Prostate gland (tissue), 2 donors: ENCODE measurements around the gene OPRM1. TPM values are rescaled to one million over a fixed set of nuclear protein-coding genes. Genes with fewer than 3 reads are reported as not detected.

ENCODE experiments used
- DNase-seq: peaks from one replicate; pipeline ENCODE4 v3.0.0-alpha.2; 2019; ENCODE audit warnings: low spot score
- H3K27ac ChIP-seq, 2 donors: fragments of 200-600 bp; sonication (generic); 2 replicates each; pipeline ENCODE4 v1.5.1; 2017 to 2019
- H3K27me3 ChIP-seq: fragments of 200-600 bp; sonication (generic); replicated peaks from 2 replicates; pipeline ENCODE4 v1.5.1; 2019; ENCODE audit not compliant: insufficient read depth
- H3K36me3 ChIP-seq, 2 donors: fragments of 200-600 bp; sonication (generic); 1 replicate in 1 of 2; 2 replicates in 1 of 2; pipeline versions ENCODE4 v1.5.1 to v1.8.1; 2017 to 2019
- H3K4me1 ChIP-seq: fragments of 200-600 bp; sonication (generic); replicated peaks from 2 replicates; pipeline ENCODE4 v1.5.1; 2019
- H3K4me3 ChIP-seq, 2 donors: fragments of 200-600 bp; sonication (generic); 2 replicates each; pipeline ENCODE4 v1.5.1; 2017 to 2019
- H3K9me3 ChIP-seq: fragments of 200-600 bp; sonication (generic); 2 replicates; pipeline ENCODE4 v1.5.1; 2017
- CTCF ChIP-seq, 4 experiments: fragments of 200-600 bp in 2 of 4; fragments of 450-650 bp in 2 of 4; sonication (generic) in 2 of 4; IDR thresholded peaks; 1 replicate in 3 of 4; 2 replicates in 1 of 4; pipeline ENCODE4 v1.5.1; 2016 to 2019; ENCODE audit warnings: antibody characterized with exemption in 4 of 4, mild to moderate bottlenecking in 2 of 4, moderate library complexity in 2 of 4
- POLR2A ChIP-seq: fragments of 450-650 bp; IDR thresholded peaks from one replicate; pipeline ENCODE4 v1.6.1; 2016; ENCODE audit warnings: antibody characterized with exemption, mild to moderate bottlenecking
- POLR2AphosphoS5 ChIP-seq: sonication (generic); formaldehyde crosslinking; IDR thresholded peaks from one replicate; pipeline ENCODE4 v1.6.1; 2017; ENCODE audit warnings: antibody characterized with exemption
- WGBS: methylation state at CpG from one replicate; pipeline ENCODE4 v1.1.5; 2018; 5-methylcytosine and 5-hydroxymethylcytosine counted together
- intact Hi-C: fragments of 100-400 bp; cut with DNase I; formaldehyde crosslinking; loops from one replicate; pipeline ENCODE4 v1.14.2; 2022
- total RNA-seq, 2 donors: library from RNA; depleted of rRNA; stranded (reverse); fragments of >200 nt; gene quantifications; one replicate each; pipeline ENCODE4 v1.1.0, GENCODE V29; 2016

The OPRM1 gene
- not detected for total RNA-seq

DNA sequence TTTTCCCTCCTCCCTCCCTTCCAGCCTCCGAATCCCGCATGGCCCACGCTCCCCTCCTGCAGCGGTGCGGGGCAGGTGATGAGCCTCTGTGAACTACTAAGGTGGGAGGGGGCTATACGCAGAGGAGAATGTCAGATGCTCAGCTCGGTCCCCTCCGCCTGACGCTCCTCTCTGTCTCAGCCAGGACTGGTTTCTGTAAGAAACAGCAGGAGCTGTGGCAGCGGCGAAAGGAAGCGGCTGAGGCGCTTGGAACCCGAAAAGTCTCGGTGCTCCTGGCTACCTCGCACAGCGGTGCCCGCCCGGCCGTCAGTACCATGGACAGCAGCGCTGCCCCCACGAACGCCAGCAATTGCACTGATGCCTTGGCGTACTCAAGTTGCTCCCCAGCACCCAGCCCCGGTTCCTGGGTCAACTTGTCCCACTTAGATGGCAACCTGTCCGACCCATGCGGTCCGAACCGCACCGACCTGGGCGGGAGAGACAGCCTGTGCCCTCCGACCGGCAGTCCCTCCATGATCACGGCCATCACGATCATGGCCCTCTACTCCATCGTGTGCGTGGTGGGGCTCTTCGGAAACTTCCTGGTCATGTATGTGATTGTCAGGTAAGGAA, at the start of gene OPRM1:
TSS of gene OPRM1 (plus strand) at position 10 of the 612 bp plus-strand sequence. CDS start at position 315, 305 bp downstream.
- TF ChIP-seq POLR2AphosphoS5 (no peak), POLR2A (no peak), CTCF (IDR thresholded peaks at IDR 0.05) (no peak)
- H3K4me1 ChIP-seq: no peaks in the 10 kb centered on the region
- H3K36me3 ChIP-seq: no peaks in the 10 kb centered on the region
- no peak for DNase-seq
- no peaks in the 10 kb centered on the region for H3K9me3 ChIP-seq
- intact Hi-C loops: no loop called here
- no peaks in the 10 kb centered on the region for H3K27me3 ChIP-seq
- no peak within 1 kb of the TSS for H3K27ac ChIP-seq
- 6% methylated on average over 38 of the region's 38 CpGs for WGBS
- no peak within 1 kb of the TSS for H3K4me3 ChIP-seq

- H3K27me3 ChIP-seq: no peaks in the 10 kb centered on the region
Measured at GRCh38 chr6:153989989-153990388, 49.1 kb upstream of the OPRM1 start.

DNA sequence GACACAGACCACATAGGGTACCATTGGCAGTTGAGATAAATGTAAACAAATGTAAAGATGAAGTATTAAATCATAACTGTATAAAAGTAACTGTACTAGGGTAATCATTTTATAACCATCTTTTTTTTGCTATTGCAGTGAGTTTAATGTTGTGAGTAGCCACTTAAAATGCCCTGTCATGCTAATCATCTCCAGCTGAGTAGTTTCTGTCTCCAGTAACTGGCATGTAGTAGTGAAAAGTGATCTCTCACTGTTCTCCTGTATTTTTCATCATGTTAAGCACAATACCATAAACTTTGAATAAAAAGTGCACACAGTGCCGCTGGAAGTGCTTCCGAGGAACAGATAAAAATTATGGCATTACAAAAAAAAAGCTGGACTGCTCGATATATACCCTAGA, 45.0 kb upstream of the OPRM1 start:
- WGBS: 62% methylated on average over 3 of the region's 3 CpGs
- no peaks in the 10 kb centered on the region for H3K4me1 ChIP-seq
- no peak overlapping the region for H3K4me3 ChIP-seq
- DNase-seq: no peak
- no peaks in the 10 kb centered on the region for H3K27me3 ChIP-seq
- TF ChIP-seq POLR2A: no peak
- no peak for TF ChIP-seq POLR2AphosphoS5
- no peak for TF ChIP-seq CTCF (IDR thresholded peaks at IDR 0.05)
- no peak overlapping the region for H3K27ac ChIP-seq
- intact Hi-C loops: no loop called here
- no peaks in the 10 kb centered on the region for H3K9me3 ChIP-seq
- H3K36me3 ChIP-seq: no peaks in the 10 kb centered on the region

More at GRCh38 chr6:153989989-153990388, 49.1 kb upstream of the OPRM1 start:
- intact Hi-C loops: no loop called here
- H3K27ac ChIP-seq: no peak overlapping the region
- H3K4me1 ChIP-seq: no peaks in the 10 kb centered on the region
- H3K4me3 ChIP-seq: no peak overlapping the region
- TF ChIP-seq CTCF (IDR thresholded peaks at IDR 0.05): no peak
- no peak for TF ChIP-seq POLR2A
- TF ChIP-seq POLR2AphosphoS5: no peak
- H3K36me3 ChIP-seq: no peaks in the 10 kb centered on the region
- H3K9me3 ChIP-seq: no peaks in the 10 kb centered on the region
- DNase-seq: no peak
- 97% methylated on average over 1 of the region's 1 CpG for WGBS

DNA sequence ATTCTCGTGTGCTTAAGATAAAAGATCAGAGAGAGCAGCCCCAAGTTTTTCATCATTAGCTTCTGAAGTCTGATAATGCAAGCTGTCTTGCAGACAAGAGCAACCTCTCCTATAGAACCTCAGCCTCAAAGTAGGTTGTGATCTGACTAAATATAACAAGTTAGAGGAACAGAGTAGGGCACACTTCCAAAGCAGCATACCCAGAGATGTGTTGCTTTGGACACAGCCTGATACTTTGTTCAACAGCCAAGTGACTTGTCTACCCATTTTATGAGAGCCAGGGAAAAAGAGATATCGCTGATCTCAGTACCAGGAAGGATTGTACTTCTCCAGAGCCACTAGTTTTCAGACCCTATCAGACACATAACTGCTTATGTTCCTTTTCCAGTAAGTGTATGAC, 44.2 kb upstream of the OPRM1 start:
- intact Hi-C loops: no loop called here
- no peak overlapping the region for H3K4me3 ChIP-seq
- H3K4me1 ChIP-seq: no peaks in the 10 kb centered on the region
- 49% methylated on average over 2 of the region's 2 CpGs for WGBS
- H3K27me3 ChIP-seq: no peaks in the 10 kb centered on the region
- H3K9me3 ChIP-seq: no peaks in the 10 kb centered on the region
- H3K27ac ChIP-seq: no peak overlapping the region
- DNase-seq: no peak
- H3K36me3 ChIP-seq: no peaks in the 10 kb centered on the region
- TF ChIP-seq POLR2AphosphoS5 (no peak), POLR2A (no peak), CTCF (IDR thresholded peaks at IDR 0.05) (no peak)

- no peaks in the 10 kb centered on the region for H3K9me3 ChIP-seq
- no peaks in the 10 kb centered on the region for H3K4me1 ChIP-seq
- intact Hi-C loops: no loop called here
- no peak overlapping the region for H3K27ac ChIP-seq
- no peak for DNase-seq
- no peaks in the 10 kb centered on the region for H3K27me3 ChIP-seq
- TF ChIP-seq POLR2AphosphoS5: no peak
- TF ChIP-seq CTCF (IDR thresholded peaks at IDR 0.05): no peak
- no peak for TF ChIP-seq POLR2A
- WGBS: 62% methylated on average over 3 of the region's 3 CpGs
- no peaks in the 10 kb centered on the region for H3K36me3 ChIP-seq
- no peak overlapping the region for H3K4me3 ChIP-seq
Measured at GRCh38 chr6:153997221-153997620, 41.8 kb upstream of the OPRM1 start.
